HG03060 (cell line): ENCODE results near the gene SRSF5.
"Not testable (repeated sequence)": the region's sequence is repeated elsewhere in the genome, so short reads cannot be mapped to it uniquely, and the experiment has no call there.

Source experiments
- ATAC-seq: cut with Tn5 transposase; IDR thresholded peaks from one replicate; pipeline ENCODE4 v1.9.1; 2021; ENCODE audit warnings: low read depth, moderate number of reproducible peaks; ENCODE audit not compliant: unreplicated experiment

SRSF5 gene

DNA sequence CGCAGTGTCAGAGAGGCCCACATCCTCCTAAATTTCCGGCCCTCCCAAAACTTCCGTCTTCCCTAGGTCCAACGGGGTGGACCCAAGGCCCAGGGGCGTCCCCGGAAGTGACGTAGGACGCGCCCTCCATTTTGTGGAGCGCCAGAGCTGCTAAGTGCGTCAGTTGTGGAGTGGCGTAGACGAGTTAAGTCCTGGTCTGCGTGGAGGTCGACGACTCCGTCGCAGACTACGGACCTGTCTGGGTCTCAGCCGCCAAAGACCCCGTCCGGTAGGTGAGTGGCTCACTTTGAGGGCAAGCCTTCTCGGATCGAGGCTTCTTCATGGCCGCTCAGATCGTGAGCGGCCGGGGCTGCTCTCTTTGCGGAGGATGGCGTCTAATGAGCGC, at the start of gene SRSF5:
Gene SRSF5 (plus strand): TSS at position 159 of the 385 bp plus-strand sequence. CDS start 1,015 bp downstream, outside the sequence.
- ATAC-seq = peak; percentile 72

DNA sequence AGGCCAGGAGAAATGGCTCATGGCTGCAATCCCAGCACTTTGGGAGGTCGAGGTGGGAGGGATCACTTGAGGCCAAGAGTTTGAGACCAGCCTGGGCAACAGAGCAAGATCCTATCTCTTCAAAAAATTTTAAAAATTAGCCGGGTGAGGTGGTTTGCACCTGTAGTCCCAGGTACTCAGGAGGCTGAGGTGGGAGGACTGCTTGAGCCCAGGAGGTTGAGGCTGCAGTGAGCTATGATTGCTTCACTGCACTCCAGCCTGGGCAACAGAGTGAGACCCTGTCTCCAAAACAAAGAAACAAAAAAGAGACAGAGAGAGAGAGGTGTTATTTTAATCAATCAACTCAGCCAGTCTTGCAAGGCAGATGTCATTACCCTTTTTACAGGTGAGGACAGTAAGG, 48.3 kb upstream of the SRSF5 start:
- ATAC-seq = not testable (repeated sequence)

DNA sequence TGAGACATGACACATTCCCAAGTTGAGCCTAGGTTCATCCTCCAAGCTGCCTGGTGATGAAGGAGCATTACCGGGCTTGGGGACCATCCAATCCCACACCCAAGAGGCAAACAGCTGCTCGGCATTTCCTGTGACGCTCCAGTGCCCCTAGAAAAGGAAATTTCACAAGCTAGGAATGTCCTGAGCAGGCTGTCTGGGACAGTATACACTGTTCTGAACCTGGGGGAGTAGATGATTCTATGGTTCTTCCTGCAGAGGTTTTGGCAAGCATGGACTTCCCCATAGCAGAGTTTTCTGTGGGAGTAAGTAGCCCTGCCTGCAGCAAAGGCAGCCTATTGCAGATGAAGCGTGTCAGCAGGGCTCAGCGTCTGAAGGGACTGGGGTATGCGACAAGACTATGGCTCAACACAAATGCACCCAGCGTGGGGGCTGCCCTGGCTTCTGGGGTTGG, 47.4 kb upstream of the SRSF5 start:
- no peak for ATAC-seq

DNA sequence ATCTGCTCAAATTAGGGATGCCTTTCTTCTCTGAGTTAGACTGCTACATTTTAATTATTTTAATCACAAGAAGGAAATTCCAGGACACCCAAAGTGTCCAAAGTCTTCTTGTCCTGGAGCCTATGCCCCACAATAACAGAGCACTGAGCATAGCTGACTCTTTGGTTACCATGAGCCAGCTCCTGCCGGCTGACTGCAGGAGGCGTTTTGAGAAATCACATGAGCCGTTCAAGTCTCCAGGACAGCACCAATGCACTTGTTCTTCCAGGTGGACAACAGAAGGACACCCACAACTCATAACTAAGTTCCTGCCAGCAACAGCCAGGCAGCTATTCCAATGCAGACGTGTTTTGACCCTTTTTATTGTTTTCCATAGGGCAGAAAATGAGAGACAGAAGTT, 46.0 kb upstream of the SRSF5 start:
- no peak for ATAC-seq

DNA sequence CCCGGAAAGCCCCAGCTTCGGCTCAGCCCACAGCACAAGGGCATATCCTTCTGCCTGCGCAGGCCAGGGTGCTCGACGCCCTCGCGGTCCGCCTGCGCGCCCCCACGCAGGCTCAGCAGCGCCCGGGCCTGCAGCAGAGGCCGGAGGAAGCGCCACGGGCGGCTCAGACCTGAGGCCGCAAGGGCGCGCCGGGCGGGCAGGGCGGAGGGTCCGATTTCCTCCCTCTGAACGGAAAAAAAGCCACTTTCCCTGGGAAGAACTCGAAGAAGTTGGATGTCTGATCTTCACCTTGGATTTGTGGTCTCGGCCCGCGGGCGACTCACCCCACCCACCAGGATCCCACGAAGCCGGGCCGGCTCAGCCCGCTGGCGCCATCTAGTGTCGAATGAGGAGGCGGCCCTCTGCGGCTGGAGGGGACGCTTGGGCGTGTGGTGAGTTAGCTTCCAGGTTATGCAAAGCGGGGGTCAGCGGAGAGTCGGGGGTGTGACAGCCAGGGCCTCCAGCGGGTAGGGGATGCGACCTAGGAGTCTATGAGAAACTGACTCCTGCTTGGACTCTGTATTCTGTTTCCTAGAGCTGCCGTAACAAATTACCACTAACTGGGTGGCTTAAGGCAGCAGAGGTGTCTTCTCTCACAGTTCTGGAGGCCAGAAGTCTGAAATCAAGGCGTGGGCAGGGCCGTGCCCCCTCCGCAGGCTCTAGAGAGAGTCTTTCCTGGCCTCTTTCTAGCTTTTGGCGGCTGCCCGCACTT, 40.0 kb upstream of the SRSF5 start:
- ATAC-seq = no peak

DNA sequence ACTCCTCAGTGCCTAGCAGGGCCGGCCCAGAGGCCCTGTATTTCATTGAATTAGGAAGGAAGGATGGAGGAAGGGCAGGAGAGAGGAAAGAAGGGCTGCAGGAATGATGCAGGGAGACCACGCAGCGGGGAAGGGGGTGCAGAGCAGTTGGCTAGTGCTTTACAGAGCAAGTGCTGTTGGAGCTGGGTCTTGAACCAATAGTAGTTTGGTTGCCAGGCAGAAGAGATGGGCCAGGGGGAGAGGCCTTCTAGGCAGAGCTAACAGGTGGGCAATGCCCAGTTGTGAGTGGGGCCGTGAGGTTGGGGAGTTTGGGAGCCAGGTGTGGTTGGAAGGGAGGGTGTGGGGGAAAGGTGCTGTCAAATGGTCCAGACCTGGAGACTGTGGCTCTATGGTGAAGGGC, 39.1 kb upstream of the SRSF5 start:
- no peak for ATAC-seq

DNA sequence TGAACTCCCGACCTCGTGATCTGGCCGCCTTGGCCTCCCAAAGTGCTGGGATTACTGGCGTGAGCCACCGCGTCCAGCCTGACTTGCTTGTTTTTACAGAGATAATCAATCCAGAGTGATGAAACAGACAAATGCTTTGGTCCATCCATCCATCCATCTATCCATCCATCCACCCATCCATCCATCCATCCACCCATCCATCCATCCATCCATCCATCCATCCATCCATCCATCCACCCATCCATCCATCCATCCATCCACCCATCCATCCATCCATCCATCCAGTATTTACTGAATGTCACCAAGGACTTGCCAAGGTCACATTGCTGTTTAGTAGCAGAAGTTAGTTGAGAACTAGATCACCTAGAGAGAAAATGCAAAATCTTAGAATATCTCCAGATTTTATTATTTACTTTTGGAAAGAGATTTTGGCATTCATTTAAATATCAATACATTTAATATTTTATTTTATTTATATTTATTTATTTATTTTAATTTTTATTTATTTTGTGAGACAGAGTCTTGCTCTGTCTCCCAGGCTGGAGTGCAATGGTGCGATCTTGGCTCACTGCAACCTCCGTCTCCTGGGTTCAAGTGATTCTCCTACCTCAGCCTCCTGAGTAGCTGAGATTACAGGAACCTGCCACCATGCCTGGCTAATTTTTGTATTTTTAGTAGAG, 34.9 kb upstream of the SRSF5 start:
- ATAC-seq = not testable (repeated sequence)

DNA sequence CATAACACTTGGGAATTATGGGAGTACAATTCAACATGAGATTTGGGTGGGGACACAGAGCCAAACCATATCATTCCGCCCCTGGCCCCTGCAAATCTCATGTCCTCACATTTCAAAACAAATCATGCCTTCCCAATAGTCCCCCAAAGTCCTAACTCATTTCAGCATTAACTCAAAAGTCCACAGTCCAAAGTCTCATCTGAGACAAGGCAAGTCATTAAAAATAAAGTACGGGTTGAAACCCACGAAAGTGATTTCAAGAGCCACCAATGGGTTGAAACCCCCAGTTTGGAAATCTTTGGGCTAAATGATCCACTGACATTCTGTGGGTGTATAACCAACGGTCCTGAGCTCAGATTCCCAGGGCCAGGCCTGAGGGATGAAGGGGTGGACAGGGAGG, 30.5 kb upstream of the SRSF5 start:
- ATAC-seq = not testable (repeated sequence)

DNA sequence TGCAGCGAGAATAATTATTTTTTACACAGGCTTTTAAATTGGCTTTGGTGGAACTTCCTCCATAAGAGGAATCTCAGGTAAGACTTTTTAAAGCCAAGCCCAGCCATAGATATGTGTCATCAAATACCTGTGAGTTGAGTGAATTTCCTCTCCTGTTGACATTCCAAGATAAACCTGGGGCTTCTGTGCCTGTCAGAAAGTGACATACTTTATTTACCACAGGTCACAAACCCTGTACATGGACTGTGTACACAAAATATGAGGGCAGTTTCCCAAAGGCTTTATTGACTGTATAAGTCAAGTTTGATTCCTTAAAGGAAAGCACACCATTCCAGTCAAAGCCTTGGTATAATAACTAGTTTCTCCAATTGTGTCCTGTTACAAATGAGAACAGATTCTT, 25.9 kb upstream of the SRSF5 start:
- ATAC-seq = no peak

DNA sequence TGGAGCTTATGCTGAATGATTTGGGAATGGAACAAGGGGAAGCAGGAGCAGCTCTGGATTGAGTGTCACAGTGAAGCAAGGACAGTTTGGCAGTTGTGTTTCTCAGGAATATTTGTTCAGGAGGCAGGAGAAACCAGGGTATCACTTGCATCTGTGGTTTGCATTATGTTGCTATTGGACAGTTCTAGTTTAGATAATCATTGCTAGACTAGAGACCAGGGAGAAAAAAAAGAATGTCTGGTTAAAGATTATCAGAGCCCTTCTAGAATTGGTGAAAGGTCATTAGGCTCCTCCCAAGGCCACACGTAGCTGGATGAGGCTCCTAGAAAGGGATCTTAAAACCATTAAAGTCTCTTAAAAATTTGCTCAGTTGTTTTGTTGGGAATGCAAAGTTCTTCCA, 17.0 kb upstream of the SRSF5 start:
- no peak for ATAC-seq

DNA sequence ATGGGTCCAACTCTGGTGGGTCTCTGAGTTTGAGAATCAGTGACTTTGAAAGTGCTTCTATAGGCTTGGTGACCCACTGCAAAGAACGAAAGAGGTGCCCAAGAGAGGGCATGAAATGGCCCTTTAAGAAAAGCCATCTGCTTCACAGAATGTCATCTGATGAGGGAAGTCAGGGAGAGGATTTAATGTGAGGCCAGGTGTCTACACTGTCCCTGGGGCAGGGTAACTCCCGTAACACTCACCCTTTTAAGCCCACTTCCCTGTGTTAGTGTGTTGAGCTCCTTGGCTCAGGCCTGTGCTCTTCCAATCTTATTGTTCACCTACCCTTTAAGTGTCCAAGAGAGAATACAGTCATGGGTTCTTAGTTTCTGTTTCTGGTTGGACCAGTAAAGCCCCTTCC, 16.4 kb upstream of the SRSF5 start:
- no peak for ATAC-seq

DNA sequence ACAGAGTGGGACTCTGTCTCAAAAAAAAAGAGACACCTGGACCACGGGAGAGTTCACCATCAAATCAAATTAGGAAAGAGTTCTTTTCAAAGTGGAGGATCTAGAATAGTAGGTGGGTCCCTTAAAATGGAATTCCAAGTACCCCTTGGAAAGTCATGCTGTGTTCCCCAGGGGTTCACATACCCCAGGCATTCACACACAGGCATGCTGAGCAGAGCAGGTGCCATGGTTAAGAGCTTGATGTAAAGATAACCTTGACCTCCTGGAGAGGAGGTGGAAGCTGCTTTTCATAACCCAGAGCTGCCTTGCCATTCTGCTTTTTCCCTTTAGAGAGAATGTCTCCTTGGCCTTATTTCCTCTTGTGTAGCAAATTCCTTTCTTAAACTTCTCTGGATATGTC, 14.2 kb upstream of the SRSF5 start:
- ATAC-seq = no peak

DNA sequence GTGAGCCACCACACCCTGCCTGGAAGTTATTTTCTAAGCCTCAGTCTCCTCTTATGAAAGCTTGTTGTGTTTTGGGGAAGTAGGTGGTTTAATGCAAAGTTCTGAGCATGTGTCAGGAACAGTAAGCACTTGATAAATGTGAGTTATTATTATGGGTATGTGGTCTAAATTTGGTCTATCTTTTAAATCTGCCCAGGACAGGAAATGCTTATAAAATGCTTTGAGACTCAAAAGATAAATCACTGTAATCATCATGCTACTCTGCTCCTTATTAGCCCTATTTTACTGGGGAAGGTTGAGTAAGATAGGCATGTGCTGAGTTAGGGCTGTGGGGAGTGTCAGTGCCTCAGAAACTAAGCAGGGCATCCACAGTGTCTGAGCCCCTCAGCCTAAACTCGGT, 13.1 kb upstream of the SRSF5 start:
- ATAC-seq = no peak

DNA sequence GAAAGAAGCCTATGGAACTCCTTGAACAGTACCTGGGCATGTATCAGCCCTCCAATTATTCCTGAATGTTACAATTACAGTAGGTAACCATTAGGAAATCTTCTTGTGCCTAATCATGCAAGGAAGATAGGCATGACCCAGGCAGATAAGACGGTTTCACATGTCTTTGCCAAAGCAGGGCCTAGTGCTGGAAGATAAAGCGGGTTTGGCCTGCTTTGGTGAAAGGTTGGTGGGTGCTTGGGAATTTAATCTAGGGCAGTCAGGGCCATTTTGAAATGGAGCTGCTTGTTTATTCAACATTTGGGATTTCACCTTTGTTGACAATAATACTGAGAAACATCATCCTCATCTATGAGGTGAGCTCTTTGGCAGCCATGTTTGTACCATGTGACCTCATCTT, 12.5 kb upstream of the SRSF5 start:
- no peak for ATAC-seq

DNA sequence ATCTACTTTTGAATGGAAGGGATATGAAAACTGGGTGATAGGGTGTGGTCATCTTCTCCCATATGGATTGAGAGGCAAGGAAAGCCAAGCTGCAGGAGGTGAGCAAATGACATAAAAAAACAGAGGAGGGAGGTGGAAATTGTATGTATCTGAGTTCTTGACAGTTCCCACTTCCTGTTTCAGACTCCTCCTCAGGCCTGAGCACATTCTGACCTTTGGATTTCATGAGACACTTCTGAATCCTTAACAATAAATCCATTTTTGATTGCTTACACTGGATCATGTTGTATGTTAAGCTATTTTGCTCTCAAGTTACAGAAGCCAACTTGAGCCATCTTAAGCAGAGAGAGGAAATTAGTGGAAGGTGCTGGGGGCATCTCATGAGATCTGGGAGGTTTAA, 11.6 kb upstream of the SRSF5 start:
- ATAC-seq = no peak

DNA sequence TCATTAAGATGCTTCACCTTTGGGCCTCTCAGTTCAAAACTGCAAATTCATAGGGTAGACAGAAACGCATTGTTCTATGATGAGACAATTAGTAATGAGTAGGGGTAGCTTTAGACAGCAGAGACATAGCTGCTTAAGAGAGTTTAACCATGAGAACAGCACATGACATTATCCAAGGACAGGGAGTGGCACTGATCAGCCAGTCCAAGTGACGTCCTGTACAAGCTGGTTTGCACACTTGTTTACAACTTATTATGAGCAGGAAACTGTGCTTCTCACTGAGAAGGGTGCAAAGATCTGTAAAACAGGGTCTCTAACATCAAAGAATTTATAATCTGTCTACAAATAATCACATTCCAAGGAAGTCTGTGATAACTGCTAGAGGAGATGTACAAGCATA, 11.2 kb upstream of the SRSF5 start:
- no peak for ATAC-seq

DNA sequence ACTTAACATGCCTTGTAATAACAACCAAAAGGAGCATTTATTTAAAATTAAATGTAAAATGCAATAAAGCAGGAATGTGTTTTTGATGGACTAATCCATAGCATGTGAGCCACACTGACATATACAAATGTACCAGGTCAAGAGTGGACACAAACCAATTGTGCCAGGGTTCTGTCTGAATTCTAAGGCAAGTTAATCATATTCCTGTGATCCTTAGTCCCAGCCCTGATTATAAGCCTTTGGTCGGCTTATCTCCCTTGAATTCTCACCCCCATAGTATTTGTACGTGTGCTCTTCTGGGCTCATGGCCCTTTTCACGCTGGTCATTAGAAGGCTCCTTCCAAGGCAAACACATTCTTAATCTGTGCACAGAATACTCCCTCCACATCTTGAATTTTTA, 10.6 kb upstream of the SRSF5 start:
- no peak for ATAC-seq

DNA sequence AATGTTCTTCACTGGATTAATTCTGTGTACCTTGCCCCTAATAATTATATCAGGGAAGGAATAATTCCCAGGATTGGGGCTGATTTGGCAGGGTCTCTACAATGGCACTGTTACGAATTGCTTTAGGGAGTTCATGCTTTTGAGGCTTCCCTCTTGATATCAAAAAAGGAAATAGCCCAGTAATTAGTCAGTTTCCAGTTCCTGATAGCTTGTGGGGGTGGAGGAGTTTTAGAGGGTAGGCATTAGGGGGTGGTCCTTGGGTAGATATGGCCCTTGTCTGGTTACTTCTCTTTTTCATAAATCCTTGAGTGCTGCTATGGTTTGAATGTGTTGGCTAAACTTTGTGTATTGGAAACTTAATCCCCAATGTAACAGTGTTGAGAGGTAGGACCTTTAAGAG, 6.1 kb upstream of the SRSF5 start:
- no peak for ATAC-seq

DNA sequence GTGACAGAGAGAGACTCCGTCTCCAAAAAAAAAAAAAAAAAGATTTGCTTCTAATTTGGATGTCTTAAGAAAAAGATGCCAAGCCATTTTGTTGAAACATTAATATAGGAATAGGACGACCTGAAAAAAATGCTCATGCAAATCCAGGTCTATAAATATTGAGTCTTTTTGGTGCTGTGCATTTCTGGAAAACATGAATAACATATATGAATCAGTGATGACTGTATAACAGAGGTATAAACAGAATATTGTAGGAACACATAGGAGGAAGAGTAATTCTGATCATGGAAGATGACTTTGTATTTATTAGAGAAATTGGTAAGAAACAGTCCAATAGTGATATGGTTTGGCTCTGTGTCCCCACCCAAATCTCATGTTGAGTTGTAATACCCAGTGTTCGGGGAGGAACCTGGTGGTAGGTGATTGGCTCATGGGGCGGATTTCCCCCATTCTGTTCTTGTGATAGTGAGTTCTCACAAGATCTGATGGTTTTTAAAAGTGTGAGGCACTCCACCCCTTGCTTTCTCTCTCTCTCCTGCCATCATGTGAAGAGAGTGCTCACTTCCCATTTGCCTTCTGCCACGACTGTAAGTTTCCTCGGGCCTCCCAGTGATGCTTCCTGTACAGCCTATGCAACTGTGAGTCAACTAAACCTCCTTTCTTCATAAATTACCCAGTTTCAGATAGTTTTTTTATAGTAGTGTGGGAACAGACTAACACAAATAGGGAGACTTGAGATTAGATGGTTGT, 3.0 kb upstream of the SRSF5 start:
- no peak for ATAC-seq

DNA sequence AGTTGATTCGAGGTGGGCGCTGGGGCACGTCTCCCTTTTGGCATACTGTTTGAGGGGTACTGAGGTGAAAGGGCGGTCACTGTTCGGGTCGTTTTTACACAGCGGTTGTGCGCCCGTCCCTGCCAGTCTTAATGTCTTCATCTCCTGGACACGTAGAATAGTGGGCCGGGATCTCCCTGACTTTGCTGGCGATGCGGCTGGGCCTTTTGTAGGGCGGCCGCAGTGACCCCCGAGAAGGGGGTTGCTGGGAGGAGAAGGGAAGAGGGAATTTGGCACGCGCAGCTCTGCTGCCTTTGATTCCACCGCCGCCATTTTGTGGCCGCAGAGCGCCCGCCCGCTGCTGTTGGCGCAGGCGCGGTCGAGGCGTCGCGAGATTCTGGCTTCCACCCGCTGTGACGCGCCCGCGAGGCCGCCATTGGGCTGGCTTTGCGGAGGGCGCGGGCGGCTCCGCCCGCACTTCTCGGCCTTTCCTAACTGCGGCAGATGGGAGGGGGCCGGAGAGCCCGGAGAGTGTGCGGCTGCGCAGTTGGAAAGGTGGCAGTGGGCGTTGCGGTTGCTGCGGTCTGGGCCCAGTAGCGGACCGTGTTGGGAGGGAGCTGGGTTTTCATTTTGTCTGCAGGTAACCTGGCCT, 542 bp downstream of the SRSF5 start:
- peak; percentile 41 for ATAC-seq

DNA sequence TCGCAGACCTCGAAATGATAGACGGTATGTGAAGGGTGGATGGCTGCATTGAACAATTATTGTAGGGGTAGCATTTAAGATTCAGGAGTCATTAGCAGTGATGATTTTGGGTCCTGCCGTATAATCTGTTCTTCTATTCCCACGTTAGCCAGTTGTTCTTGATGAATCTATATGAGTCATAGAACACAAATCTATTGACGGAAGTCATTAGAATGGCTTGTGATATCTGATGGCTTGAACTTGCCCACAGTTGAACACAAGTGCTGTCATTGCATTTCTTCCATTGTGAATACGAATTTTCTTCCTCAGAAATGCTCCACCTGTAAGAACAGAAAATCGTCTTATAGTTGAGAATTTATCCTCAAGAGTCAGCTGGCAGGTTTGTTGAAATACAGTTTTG, 1.9 kb downstream of the SRSF5 start:
- no peak for ATAC-seq
